Posterior vena cava (tissue), 2 donors: ENCODE results near the gene GTPBP6. TPM values are rescaled to one million over a fixed set of nuclear protein-coding genes. Genes with fewer than 3 reads are reported as not detected.
"Not testable (repeated sequence)": the region's sequence is repeated elsewhere in the genome, so short reads cannot be mapped to it uniquely, and the experiment has no call there.

ENCODE experiments used
- DNase-seq: peaks from one replicate; pipeline ENCODE4 v3.0.0-alpha.2; 2020; ENCODE audit warnings: low spot score
- intact Hi-C, 2 donors: fragments of 100-400 bp; cut with DNase I; formaldehyde crosslinking; loops; one replicate each; pipeline versions ENCODE4 v1.14.1 to v1.14.2; 2022 to 2023
- total RNA-seq, 2 donors: library from RNA; stranded (reverse); fragmentation: NEBNext Ultra II Directional; extraction: Animal tissue kit (Norgen Biotek cat#: 25700); gene quantifications; one replicate each; pipeline ENCODE4 v1.2.1, GENCODE V29; 2021
- donor health status: DM: yes; HTN: yes; CAD: no.
- donor health status: DM: yes; HTN: yes; CAD: no.

GTPBP6 gene
- total RNA-seq, 2 donors from 2014 or later, result 31.1 to 34.9 TPM

DNA sequence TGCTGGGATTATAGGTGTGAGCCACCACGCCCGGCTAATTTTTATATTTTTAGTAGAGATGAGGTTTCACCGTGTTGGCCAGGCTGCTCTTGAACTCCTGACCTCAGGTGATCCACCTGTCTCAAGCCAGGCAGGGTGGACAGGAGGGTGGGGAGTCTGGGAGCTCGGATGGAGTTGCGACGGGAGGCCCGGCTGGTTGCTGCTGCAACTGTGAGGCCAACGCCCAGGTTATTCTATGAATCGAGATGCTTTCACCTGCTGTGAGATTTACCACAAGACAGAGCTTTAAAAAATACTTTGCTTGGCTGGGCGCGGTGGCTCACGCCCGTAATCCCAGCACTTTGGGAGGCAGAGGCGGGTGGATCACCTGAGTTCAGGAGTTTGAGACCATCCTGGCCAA, 61.5 kb downstream of the GTPBP6 start:
- intact Hi-C loops, DNase-seq: not testable (repeated sequence)

DNA sequence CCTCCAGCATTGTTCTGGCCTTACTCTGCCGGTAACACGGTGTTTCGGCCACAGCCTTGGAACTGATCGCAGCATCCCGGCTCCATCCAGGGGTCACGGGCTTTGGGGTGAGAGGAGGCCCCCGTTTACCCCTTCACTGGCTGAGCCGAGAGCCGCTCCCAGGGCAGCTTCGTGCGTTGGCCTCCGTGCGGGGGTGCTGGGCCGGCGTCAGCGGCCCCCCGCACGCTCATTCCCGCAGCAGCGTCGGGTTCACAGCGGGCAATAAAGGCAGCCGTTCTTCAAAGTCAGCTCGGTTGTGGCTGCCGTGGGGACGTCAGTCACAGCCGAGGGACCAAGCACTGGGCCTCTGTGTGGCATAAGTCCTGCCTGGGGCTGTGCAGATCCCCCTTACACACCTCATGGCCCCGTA, 62.7 kb downstream of the GTPBP6 start:
- no peak for DNase-seq
- intact Hi-C loops, result no loop called here

Other genes starting within 250 kb of the GTPBP6 start
- 1 to 10 TPM; 3.1 to 5.6 TPM for gene PLCXD1, start 37.4 kb downstream of the GTPBP6 start, total RNA-seq
- gene PPP2R3B, start 68.1 kb upstream of the GTPBP6 start, total RNA-seq, result 10 to 100 TPM; 17.9 to 23.4 TPM